HFFc6 (cell line): ENCODE results near the gene CCDC148. TPM values are rescaled to one million over a fixed set of nuclear protein-coding genes. Genes with fewer than 3 reads are reported as not detected.

Experiments used
- DNase-seq: peaks from one replicate; pipeline ENCODE4 v3.0.0-alpha.2; 2018
- H3K27ac Mint-ChIP-seq: 2 replicates; pipeline ENCODE4 v1.8.0; 2020; ENCODE audit warnings: mild to moderate bottlenecking, mixed read lengths
- H3K27me3 Mint-ChIP-seq: 2 replicates; pipeline ENCODE4 v1.8.0; 2021; ENCODE audit warnings: mild to moderate bottlenecking, moderate library complexity, mixed read lengths; ENCODE audit not compliant: insufficient read depth
- H3K36me3 Mint-ChIP-seq: 2 replicates; pipeline ENCODE4 v1.8.0; 2021; ENCODE audit warnings: low read depth, mixed read lengths
- H3K4me1 Mint-ChIP-seq: 2 replicates; pipeline ENCODE4 v1.8.0; 2020; ENCODE audit warnings: low read depth, mixed read lengths
- H3K4me3 Mint-ChIP-seq: 2 replicates; pipeline ENCODE4 v1.8.0; 2020; ENCODE audit warnings: mild to moderate bottlenecking, moderate library complexity, mixed read lengths
- H3K9me3 Mint-ChIP-seq: 2 replicates; pipeline ENCODE4 v1.8.0; 2020; ENCODE audit warnings: mild to moderate bottlenecking, mixed read lengths
- total RNA-seq, 6 experiments: library from RNA; stranded (reverse); fragmentation: NEBNext Ultra II Directional; extraction: Animal tissue kit (Norgen Biotek cat#: 25700); gene quantifications; 2 replicates in 1 of 6; 3 replicates in 5 of 6; pipeline ENCODE4 v1.2.3, GENCODE V29; 2021
- TF ChIP-seq, protein P1 (sequence below): fragments of 200-600 bp; sonication (generic); IDR thresholded peaks from 2 replicates; pipeline ENCODE4 v1.5.0; 2021; ENCODE audit warnings: antibody characterized with exemption, mild to moderate bottlenecking

The CCDC148 gene
- total RNA-seq, 6 experiments from 2014 or later: 0.66 to 1.3 (median 0.84) TPM

DNA sequence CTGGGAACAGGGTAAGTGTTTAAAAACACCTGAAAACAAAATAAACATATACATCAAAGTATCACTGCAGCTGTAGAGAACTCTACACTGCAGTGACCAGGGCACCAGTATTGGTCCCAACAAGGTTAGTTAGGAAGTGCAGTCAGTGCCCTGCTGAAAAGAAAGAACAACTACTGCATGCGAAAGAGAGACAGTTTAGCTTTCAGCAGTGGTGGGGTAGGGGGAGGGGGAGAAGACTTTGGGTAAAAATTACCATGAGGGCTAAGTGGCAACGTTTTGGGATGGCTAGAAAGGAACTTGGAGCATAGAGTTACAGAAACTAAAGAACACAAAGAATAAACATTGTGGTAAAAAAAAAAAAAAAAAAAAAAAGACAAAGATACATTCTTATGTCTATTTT is 242.8 kb downstream of the CCDC148 start:
- DNase-seq: no peak
- Mint-ChIP-seq H3K27me3 (no peaks in the 10 kb centered on the region), H3K36me3 (no peaks in the 10 kb centered on the region), H3K27ac (no peak overlapping the region), H3K4me1 (peaks cover 6% of the 10 kb centered on the region; the same call in 1 of the 2 replicates), H3K9me3 (no peaks in the 10 kb centered on the region), H3K4me3 (no peak overlapping the region)
- TF ChIP-seq, protein P1, sequence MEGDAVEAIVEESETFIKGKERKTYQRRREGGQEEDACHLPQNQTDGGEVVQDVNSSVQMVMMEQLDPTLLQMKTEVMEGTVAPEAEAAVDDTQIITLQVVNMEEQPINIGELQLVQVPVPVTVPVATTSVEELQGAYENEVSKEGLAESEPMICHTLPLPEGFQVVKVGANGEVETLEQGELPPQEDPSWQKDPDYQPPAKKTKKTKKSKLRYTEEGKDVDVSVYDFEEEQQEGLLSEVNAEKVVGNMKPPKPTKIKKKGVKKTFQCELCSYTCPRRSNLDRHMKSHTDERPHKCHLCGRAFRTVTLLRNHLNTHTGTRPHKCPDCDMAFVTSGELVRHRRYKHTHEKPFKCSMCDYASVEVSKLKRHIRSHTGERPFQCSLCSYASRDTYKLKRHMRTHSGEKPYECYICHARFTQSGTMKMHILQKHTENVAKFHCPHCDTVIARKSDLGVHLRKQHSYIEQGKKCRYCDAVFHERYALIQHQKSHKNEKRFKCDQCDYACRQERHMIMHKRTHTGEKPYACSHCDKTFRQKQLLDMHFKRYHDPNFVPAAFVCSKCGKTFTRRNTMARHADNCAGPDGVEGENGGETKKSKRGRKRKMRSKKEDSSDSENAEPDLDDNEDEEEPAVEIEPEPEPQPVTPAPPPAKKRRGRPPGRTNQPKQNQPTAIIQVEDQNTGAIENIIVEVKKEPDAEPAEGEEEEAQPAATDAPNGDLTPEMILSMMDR: no peak

DNA sequence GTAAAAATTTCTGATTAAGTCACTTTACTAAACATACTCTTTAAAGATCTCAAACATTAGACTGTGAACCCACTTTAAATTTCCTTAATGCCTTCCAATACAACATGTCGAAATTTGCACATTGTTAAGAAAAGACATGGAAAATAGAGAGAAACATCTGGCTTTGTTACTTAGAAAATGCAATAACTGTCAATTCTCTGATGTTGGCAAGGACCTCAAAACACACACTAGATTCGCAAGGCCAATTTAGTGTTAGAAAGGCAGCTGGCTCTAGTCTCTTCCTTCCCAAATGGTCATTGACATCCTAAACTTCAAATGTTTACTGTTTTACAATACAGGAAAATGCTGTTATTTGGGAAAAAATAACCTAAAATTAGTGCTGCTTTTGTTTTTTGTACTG is 244.3 kb downstream of the CCDC148 start:
- Mint-ChIP-seq H3K9me3 (no peaks in the 10 kb centered on the region), H3K4me3 (no peak overlapping the region), H3K27ac (no peak overlapping the region), H3K27me3 (no peaks in the 10 kb centered on the region), H3K36me3 (no peaks in the 10 kb centered on the region), H3K4me1 (peaks cover 6% of the 10 kb centered on the region; the same call in 1 of the 2 replicates)
- no peak for DNase-seq
- TF ChIP-seq, protein P1: no peak

DNA sequence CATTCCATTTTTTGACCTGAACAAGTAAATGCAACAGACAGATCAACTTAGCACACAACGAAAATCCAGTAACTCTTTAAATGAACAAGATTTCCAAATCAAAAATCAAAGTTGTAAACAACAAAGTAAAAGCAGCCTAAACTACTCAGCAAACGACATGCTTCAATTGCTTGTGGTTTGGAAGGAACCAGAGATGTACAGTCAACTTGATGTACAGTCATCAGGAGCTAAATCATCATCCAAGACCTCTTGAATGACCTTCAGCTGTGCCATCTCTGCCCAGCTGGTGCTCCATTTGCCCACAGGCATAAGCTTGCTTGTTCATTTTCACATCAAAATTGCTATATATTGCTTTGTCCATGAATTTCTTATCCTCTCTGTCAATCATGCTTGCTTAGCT is 245.1 kb downstream of the CCDC148 start:
- Mint-ChIP-seq H3K36me3 (no peaks in the 10 kb centered on the region), H3K27ac (no peak overlapping the region), H3K27me3 (no peaks in the 10 kb centered on the region), H3K4me1 (peaks cover 6% of the 10 kb centered on the region; the same call in 1 of the 2 replicates), H3K9me3 (no peaks in the 10 kb centered on the region), H3K4me3 (no peak overlapping the region)
- TF ChIP-seq, protein P1: no peak
- DNase-seq: no peak

DNA sequence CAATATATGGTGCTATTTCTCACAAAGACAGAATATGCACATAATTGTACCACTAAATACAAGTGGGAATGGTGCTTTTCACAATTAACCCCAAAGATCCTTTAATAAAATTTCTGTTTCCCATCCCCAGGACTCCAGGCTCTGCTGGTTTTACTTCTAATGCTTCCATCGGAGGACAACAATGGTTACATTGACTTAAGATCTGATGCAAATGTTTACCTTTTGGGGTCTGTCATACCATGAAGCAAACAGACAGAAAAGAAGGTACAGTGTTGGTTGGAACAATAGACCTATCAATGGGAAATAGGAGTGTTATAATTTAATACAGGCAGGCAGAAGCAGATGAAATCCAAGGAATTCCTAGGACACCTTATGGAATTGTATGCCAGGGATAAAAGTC is 249.2 kb downstream of the CCDC148 start:
- TF ChIP-seq, protein P1: no peak
- DNase-seq: no peak
- Mint-ChIP-seq H3K36me3 (no peaks in the 10 kb centered on the region), H3K27ac (no peak overlapping the region), H3K4me1 (peaks cover 12% of the 10 kb centered on the region), H3K9me3 (no peaks in the 10 kb centered on the region), H3K27me3 (no peaks in the 10 kb centered on the region; the same call in 1 of the 2 replicates), H3K4me3 (no peak overlapping the region)

DNA sequence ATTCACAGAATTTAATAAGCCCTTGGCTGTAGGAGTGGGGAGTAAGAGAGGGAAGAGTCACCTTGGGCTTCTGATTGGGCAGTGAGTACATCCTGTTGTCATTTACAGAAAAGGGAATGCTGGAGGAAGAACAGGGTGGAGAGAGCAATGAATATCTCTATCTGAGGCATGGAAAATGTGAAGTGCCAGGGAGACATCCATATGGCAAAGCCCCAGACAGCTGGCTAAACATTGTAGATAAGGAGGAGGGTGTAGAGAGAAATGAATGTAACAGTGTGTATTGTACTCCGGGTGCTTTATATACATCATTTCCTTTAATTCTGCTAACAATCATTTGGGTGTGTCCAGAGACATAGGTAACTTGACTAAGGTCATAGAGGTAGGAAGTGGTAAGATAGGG is 251.3 kb downstream of the CCDC148 start:
- Mint-ChIP-seq H3K36me3 (no peaks in the 10 kb centered on the region), H3K4me1 (peaks cover 18% of the 10 kb centered on the region), H3K27me3 (no peaks in the 10 kb centered on the region; the same call in 1 of the 2 replicates), H3K27ac (no peak overlapping the region), H3K4me3 (no peak overlapping the region), H3K9me3 (no peaks in the 10 kb centered on the region)
- TF ChIP-seq, protein P1: no peak
- no peak for DNase-seq

DNA sequence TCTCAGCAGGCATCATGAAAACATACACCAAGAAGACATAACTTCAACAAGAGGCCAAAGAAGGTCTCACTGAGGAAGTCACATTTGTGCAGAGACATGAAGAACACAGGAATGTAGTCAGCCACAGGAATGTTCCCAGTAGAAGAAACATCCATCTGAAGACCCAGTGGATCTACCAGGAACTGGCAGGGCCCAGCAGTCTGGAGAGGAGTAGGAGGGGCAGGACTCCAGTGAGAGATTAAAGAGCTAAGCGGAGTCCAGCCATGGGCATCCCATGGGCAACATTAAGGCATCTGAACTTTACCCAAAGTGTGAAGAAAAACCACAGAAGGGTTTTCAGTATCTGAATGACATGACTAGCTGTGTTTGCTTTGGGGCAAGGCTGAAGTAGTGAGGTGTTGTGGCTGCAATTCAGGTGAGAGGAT is 251.8 kb downstream of the CCDC148 start:
- H3K36me3 Mint-ChIP-seq: no peaks in the 10 kb centered on the region
- TF ChIP-seq, protein P1: no peak
- H3K4me3 Mint-ChIP-seq: no peak overlapping the region
- no peak for DNase-seq
- H3K27me3 Mint-ChIP-seq: no peaks in the 10 kb centered on the region; the same call in 1 of the 2 replicates
- H3K27ac Mint-ChIP-seq: no peak overlapping the region
- peaks cover 18% of the 10 kb centered on the region for H3K4me1 Mint-ChIP-seq
- H3K9me3 Mint-ChIP-seq: no peaks in the 10 kb centered on the region
